ENCODE data around the gene CSF3.
"Not testable (repeated sequence)": the region's sequence is repeated elsewhere in the genome, so short reads cannot be mapped to it uniquely, and the experiment has no call there.

CSF3 gene

DNA sequence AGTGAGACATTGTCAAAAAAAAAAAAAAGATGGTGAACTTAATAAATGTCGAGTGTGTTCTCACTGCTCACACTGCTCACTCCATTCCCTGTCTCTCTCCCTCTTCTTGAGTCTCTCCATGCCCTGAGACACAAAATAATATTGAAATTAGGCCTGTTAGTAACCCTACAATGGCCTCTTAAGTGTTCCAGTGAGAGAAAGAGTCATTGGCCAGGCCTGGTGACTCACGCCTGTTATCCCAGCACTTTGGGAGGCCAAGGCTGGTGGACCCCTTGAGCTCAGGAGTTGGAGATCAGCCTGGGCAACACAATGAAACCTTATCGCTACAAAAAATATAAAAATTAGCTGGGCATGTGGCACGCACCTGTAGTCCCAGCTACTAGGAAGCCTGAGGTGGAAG, 16.2 kb upstream of the CSF3 start:
- no peak for DNase-seq

- no peak for DNase-seq
Observed at GRCh38 chr17:40000161-40000560, 15.1 kb upstream of the CSF3 start.

- DNase-seq: not testable (repeated sequence)
Observed at GRCh38 chr17:40001335-40001734, 13.9 kb upstream of the CSF3 start.

DNA sequence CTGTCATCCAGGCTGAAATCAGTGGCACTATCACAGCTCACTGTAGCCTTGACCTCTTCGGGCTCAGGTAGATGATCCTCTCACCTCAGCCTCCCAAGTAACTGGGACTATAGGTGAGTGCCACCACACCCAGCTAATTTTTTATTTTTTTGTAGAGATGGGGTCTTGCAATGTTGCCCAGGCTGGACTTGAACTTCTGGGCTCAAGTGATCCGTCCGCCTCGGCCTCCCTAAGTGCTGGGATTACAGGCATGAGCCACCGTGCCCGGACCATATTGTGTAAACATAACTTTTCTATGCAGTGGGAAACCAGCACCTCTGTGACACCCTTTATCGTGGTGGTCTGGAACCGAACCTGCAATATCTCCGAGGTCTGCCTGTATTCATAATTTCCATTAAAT, 11.2 kb upstream of the CSF3 start:
- DNase-seq: no peak

DNA sequence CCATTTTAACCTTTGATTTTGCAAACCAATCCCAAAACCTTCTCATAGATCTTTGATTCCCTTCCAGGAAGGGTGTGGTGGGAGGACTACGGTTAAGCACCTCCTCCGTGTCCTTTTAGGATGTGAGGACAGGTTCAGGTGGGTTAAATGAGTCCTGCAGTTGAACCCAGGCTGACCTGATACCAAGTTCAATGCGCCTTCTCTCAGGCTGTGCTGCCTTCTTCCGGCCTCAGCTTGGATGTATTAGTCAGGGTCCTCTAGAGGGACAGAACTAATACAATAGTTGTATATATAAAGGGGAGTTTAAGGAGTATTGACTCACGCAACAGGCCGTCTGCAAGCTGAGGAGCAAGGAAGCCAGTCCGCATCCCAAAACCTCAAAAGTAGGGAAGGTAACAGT, 10.5 kb upstream of the CSF3 start:
- no peak for DNase-seq

- DNase-seq: no peak
Observed at GRCh38 chr17:40005520-40005919, 9.7 kb upstream of the CSF3 start.

- not testable (repeated sequence) for DNase-seq
Observed at GRCh38 chr17:40010946-40011500, 4.2 kb upstream of the CSF3 start.

DNA sequence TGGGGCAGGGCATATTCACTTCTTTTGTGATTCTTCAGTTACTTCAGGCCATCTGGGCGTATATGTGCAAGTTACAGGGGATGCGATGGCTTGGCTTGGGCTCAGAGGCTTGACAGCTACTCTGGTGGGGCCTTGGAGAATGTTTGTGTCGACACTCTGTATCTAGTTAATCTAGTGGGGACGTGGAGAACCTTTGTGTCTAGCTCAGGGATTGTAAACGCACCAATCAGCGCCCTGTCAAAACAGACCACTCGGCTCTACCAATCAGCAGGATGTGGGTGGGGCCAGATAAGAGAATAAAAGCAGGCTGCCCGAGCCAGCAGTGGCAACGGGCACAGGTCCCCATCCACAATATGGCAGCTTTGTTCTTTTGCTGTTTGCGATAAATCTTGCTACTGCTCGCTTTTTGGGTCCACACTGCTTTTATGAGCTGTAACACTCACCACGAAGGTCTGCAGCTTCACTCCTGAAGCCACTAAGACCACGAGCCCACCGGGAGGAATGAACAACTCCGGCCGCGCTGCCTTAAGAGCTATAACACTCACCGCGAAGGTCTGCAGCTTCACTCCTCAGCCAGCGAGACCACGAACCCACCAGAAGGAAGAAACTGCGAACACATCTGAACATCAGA, 3.1 kb upstream of the CSF3 start:
- not testable (repeated sequence) for DNase-seq

DNA sequence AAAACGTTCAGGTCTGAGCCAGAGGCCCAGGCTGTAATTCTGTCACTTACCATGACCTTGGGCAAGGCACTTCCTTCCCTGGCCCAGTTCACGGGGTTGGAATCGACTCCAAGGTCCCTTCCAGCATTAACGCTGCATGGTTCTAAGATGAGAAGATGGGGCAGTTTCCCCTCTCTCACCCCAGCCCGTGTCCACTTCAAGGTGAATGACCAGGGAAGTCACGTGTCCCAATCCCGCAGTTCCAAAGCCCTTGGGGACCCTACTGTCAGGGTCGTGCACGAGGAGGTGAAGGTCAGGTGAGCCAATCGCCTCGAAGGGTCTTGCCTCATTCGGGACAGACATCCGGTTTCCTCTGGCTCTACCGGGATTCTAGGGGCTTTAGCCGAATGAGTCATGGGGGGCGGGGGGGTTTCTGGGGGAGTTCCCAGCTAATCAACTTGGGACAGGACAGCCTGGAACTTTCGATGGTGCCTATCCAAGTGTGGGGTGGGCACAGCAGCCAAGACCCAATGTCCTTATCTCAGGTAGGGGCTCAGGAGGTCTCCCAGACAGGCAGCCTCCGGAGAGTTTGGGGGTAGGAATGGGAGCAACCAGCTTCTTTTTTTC, 762 bp upstream of the CSF3 start:
- no peak for DNase-seq

- no peak for DNase-seq
Observed at GRCh38 chr17:40015998-40016985, 1.1 kb downstream of the CSF3 start.

- DNase-seq: no peak
Observed at GRCh38 chr17:40017422-40018080, 2.3 kb downstream of the CSF3 start.

DNA sequence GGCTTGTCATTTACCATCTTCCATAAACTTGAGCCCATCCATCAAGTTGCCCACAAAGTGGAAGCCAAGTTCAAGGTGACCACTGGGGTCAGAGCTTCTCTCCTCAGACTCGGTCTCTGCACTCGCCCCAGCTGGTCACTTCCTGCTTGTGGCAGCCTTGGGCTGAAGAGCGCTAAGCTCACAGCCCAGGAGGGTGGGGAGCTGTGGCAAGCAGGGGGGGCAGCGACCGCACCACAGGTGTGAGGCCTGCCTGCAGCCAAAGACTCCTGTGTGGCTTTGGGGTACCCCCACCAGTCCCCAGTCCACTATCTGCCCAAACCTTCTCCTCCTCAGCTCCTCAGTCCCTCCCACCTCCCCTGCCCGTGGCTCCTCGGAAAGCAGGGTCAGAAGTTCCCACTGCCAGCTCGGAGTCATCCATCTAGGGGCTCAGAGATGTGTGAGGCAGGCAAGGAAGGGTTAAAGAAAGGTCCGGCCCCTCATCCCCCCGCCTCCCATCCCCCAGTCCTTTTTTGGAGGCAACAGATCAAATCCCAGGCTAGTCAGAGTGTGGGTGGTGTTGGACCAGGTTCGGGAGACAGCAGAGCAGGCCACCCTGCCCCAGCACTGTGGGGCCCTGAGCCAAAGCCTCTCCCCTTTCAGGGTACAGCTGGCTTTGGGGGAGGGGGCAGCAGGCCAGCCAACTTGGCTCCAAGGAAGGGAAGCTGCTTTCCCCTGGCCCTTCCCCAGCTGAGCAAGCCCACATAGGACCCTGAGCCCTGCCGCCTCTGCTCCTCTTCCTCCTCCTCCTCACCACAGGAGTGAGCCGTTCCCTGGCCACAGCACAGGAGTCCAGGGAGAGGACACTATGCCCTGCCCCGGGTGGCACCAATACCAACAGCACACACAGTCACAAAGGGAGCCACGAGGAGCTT, 3.2 kb downstream of the CSF3 start:
- no peak for DNase-seq

GRCh38 chr17:40019140-40019991, 4.1 kb downstream of the CSF3 start:
- DNase-seq: no peak

DNA sequence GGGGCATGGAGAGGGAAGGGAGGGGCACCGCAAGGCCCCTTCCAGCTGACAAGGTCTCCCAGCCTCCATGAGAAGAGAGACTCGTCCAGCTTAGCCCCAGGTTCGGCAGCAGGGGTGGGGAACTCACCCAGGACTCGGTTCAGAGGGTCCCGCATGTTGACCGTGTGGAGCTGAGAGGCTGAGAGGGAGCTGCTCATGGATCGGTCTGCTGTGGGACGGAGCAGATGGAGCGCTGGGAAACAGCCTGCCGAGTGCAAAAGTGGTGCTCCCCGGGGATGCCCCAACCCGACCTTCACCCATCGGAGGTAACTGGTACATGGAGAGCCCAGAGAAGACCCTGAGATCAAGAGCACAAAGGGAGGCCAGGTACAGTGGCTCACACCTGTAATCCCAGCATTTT, 4.9 kb downstream of the CSF3 start:
- no peak for DNase-seq

DNA sequence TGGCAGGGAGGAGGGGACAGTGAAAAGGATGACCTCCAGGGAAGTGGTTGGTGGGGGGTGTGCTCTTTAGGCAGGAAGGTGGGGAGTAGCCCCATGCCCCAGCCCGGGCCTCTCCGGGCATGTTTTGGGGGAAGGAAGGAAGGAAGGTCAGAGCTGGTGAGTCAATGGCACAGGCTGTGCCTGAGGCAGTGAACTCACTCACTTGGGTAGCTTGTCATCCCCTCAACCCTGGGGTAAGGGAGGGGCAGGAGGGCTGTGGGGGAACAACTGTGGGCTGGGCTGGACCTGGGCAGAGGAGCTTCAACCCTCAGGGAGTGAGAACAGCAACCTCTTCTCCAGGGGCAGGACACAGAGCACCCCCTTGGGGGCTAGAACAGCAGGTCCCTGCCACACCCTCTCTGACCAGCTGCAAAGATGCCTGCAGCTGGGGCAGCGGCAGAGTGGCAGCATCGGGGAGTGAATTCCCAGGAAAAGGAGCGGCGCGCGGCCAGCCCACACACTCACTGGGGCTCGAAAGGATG, 6.3 kb downstream of the CSF3 start:
- no peak for DNase-seq

- DNase-seq: no peak
Observed at GRCh38 chr17:40022497-40022896, 7.3 kb downstream of the CSF3 start.

DNA sequence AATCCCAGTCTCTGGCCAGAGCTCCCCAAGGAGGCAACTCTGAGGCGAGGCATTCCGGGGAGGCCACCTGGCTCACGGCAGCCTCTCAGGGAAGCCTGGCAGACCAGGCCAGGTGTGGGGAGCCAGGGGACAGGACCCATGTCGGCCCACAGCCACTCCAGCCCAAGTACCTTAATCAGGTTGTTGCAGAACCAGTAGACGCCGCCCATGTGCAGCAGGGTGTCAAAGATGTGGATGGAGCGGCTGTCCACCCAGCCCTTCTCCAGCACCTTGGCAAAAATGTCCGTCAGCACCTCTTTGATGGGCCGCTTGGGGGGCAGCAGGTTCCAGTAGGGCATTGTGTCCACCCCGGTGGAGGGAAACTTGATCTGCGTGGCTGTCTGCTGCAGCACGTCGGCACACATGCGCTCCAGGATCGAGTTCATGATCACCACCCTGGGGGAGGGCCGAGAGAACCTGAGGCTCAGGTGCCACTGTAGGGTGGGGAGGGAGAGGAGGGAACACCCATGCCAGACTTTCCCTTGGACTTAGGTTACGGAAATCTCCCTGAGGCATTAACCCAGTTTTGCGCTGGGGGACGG, 7.8 kb downstream of the CSF3 start:
- no peak for DNase-seq

- DNase-seq: no peak
Observed at GRCh38 chr17:40023590-40024292, 8.5 kb downstream of the CSF3 start.

DNA sequence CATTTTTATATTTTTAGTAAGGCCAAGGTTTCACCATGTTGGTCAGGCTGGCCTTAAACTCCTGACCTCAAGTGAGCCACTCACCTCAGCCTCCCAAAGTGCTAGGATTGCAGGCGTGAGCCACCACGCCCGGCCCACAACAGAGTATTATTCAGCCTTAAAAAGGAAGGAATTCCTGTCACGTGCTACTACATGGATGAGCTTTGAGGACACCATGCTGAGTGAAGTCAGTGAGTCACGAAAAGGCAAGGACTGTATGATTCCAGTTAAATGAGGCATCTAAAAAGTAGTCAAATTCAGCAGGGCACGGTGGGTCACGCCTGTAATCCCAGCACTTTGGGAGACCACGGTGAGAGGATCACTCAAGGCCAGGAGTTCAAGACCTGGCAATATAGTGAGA, 9.7 kb downstream of the CSF3 start:
- DNase-seq: no peak

- DNase-seq: no peak
Observed at GRCh38 chr17:40025559-40025958, 10.3 kb downstream of the CSF3 start.

Measured in NCI-H1694 (cell line).